A549 (cell line): Measurements from ENCODE around the gene POLD1.

Experiments used
- CTCF ChIP-seq: fragments of >200 bp; sonication (Bioruptor Twin); formaldehyde crosslinking; IDR thresholded peaks from 3 replicates; pipeline ENCODE4 v1.5.1; 2016
- EP300 ChIP-seq, 2 experiments: fragments of >200 bp; sonication (Bioruptor Twin); formaldehyde crosslinking; IDR thresholded peaks; 2 replicates in 1 of 2; 3 replicates in 1 of 2; pipeline ENCODE4 v1.6.1; 2016 to 2017
- JUN ChIP-seq, 2 experiments: fragments of >200 bp; sonication (Bioruptor Twin); formaldehyde crosslinking; IDR thresholded peaks; 2 replicates in 1 of 2; 3 replicates in 1 of 2; pipeline ENCODE4 v1.6.1; 2016 to 2017
- JUNB ChIP-seq: fragments of >200 bp; sonication (Bioruptor Twin); formaldehyde crosslinking; IDR thresholded peaks from 2 replicates; pipeline ENCODE4 v1.6.1; 2016
- KDM1A ChIP-seq: fragments of 200-600 bp; sonication (generic); IDR thresholded peaks from 2 replicates; pipeline ENCODE4 v1.6.1; 2016; ENCODE audit warnings: low read depth, mild to moderate bottlenecking
- MAFK ChIP-seq: fragments of 450-650 bp; IDR thresholded peaks from 2 replicates; pipeline ENCODE4 v1.6.1; 2014; ENCODE audit not compliant: partially characterized antibody
- PBX3 ChIP-seq: IDR thresholded peaks from 2 replicates; pipeline ENCODE4 v1.6.1; 2012
- POLR2A ChIP-seq: IDR thresholded peaks from 2 replicates; pipeline ENCODE4 v1.6.1; 2012; ENCODE audit warnings: mild to moderate bottlenecking, low read length
- RFX5 ChIP-seq: fragments of 450-650 bp; IDR thresholded peaks from 2 replicates; pipeline ENCODE4 v1.7.1; 2014; ENCODE audit warnings: antibody characterized with exemption, mild to moderate bottlenecking, moderate library complexity
- SMC3 ChIP-seq: fragments of >200 bp; sonication (Bioruptor Twin); formaldehyde crosslinking; IDR thresholded peaks from 3 replicates; pipeline ENCODE4 v1.6.1; 2018; ENCODE audit warnings: inconsistent platforms
- TP53 ChIP-seq: fragments of 250-450 bp; sonication (Bioruptor Pico); IDR thresholded peaks from 2 replicates; pipeline ENCODE4 v1.5.0; 2021; ENCODE audit warnings: mild to moderate bottlenecking, moderate library complexity

- no peak for TF ChIP-seq JUNB
- TF ChIP-seq CTCF = no peak
- no peak for TF ChIP-seq JUN (IDR thresholded peaks at IDR 0.05)
- no peak for TF ChIP-seq EP300 (IDR thresholded peaks at IDR 0.05)
- TF ChIP-seq KDM1A = no peak
- no peak for TF ChIP-seq POLR2A
- TF ChIP-seq RFX5 = no peak
- TF ChIP-seq SMC3 = no peak
- no peak for TF ChIP-seq PBX3
- no peak for TF ChIP-seq TP53 (CRISPR knock-in tag)
- no peak for TF ChIP-seq MAFK
These were observed 66.4 kb downstream of the POLD1 start for GRCh38 chr19:50450369-50451222.
